DND-41 (cell line): ENCODE measurements around the gene SOAT2.

ENCODE experiments used
- CTCF ChIP-seq: IDR thresholded peaks from 2 replicates; pipeline ENCODE4 v1.5.1; 2012; ENCODE audit warnings: borderline replicate concordance, low read length, moderate library complexity, mild to moderate bottlenecking; ENCODE audit not compliant: poor library complexity, severe bottlenecking; ENCODE audit errors: extremely low read depth
- EZH2 ChIP-seq: IDR thresholded peaks from 3 replicates; pipeline ENCODE4 v1.6.1; 2012; ENCODE audit warnings: borderline replicate concordance, low read depth, mild to moderate bottlenecking, moderate library complexity, low read length, inconsistent platforms; ENCODE audit not compliant: severe bottlenecking

GRCh38 chr12:53115112-53115890, 12.0 kb downstream of the SOAT2 start:
- TF ChIP-seq CTCF (no peak), EZH2 (no peak)
